ENCODE measurements around the gene PLPP4. TPM values are rescaled to one million over a fixed set of nuclear protein-coding genes. Genes with fewer than 3 reads are reported as not detected.

PLPP4 gene
- total RNA-seq, 1 experiment from 2014 or later = not detected

DNA sequence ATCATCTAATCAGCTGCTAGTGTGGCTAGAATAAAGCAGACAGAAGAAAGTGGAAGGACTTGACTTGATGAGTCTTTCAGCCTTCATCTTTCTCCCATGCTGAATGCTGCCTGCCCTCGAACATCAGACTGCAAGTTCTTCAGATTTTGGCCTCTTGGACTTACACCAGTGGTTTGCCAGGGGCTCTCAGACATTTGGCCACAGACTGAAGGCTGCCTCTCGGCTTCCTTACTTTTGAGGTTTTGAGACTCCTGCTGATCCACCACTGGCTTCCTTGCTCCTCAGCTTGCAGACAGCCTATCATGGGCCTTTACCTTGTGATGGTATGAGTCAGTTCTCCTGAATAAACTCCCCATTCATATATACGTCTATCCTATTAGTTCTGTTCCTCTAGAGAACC, 26.0 kb downstream of the PLPP4 start:
- peaks cover 17% of the 10 kb centered on the region for H3K27me3 Mint-ChIP-seq (ENCODE audit: unreplicated experiment)
- no peak overlapping the region for H3K27ac Mint-ChIP-seq (ENCODE audit: unreplicated experiment)
- H3K9me3 Mint-ChIP-seq (ENCODE audit: low read depth, unreplicated experiment) = peaks cover 3% of the 10 kb centered on the region
- CTCF ChIA-PET = no interaction called here
- H3K36me3 Mint-ChIP-seq (ENCODE audit: insufficient read depth, unreplicated experiment) = no peaks in the 10 kb centered on the region
- TF ChIP-seq, protein P1, sequence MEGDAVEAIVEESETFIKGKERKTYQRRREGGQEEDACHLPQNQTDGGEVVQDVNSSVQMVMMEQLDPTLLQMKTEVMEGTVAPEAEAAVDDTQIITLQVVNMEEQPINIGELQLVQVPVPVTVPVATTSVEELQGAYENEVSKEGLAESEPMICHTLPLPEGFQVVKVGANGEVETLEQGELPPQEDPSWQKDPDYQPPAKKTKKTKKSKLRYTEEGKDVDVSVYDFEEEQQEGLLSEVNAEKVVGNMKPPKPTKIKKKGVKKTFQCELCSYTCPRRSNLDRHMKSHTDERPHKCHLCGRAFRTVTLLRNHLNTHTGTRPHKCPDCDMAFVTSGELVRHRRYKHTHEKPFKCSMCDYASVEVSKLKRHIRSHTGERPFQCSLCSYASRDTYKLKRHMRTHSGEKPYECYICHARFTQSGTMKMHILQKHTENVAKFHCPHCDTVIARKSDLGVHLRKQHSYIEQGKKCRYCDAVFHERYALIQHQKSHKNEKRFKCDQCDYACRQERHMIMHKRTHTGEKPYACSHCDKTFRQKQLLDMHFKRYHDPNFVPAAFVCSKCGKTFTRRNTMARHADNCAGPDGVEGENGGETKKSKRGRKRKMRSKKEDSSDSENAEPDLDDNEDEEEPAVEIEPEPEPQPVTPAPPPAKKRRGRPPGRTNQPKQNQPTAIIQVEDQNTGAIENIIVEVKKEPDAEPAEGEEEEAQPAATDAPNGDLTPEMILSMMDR (IDR thresholded peaks at IDR 0.05; ENCODE audit: unreplicated experiment) = no peak
- intact Hi-C loops (cut with micrococcal nuclease; ENCODE audit: unreplicated experiment) = no loop called here
- no TSS peak for BruUV-seq (replicated peaks)
- no peak overlapping the region for H3K4me3 Mint-ChIP-seq (ENCODE audit: low read depth, unreplicated experiment)
- H3K4me1 Mint-ChIP-seq (ENCODE audit: low read depth, unreplicated experiment) = no peaks in the 10 kb centered on the region
- DNase-seq = no peak

DNA sequence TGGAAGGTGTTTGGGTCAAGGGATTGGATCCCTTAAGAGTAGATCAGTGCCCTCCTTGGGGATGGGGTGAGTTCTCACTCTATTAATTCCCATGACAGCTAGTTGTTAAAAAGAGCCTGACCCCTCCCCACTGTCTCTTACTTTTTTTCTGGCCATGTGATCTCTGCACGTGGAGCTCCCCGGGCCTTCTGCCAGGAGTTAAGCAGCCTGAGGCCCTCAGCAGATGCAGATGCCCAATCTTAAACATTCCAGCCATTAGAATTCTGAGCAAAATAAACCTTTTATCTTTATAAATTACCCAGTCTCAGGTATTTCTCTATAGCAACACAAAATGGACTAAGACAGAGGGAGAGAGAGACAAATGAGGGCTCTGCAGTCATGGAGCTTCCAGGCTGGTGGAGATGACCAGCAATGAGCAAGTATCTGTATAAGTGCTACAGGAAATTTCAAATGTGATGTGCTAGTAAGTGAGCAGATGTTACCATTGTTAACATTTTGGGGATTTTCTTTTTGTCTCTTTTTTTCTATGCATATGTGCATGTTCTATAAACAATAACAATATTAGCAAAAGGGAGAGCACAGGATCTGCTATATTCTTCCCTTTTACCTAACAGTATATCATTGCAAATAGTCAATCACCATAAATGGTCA, 26.7 kb downstream of the PLPP4 start:
- Mint-ChIP-seq H3K27me3 (ENCODE audit: unreplicated experiment) (peaks cover 12% of the 10 kb centered on the region), H3K4me1 (ENCODE audit: low read depth, unreplicated experiment) (no peaks in the 10 kb centered on the region), H3K4me3 (ENCODE audit: low read depth, unreplicated experiment) (no peak overlapping the region), H3K27ac (ENCODE audit: unreplicated experiment) (no peak overlapping the region), H3K36me3 (ENCODE audit: insufficient read depth, unreplicated experiment) (no peaks in the 10 kb centered on the region), H3K9me3 (ENCODE audit: low read depth, unreplicated experiment) (peaks cover 3% of the 10 kb centered on the region)
- CTCF ChIA-PET = no interaction called here
- BruUV-seq (replicated peaks) = no TSS peak
- no peak for DNase-seq
- intact Hi-C loops (cut with micrococcal nuclease; ENCODE audit: unreplicated experiment) = no loop called here
- TF ChIP-seq, protein P1 (IDR thresholded peaks at IDR 0.05; ENCODE audit: unreplicated experiment) = no peak

DNA sequence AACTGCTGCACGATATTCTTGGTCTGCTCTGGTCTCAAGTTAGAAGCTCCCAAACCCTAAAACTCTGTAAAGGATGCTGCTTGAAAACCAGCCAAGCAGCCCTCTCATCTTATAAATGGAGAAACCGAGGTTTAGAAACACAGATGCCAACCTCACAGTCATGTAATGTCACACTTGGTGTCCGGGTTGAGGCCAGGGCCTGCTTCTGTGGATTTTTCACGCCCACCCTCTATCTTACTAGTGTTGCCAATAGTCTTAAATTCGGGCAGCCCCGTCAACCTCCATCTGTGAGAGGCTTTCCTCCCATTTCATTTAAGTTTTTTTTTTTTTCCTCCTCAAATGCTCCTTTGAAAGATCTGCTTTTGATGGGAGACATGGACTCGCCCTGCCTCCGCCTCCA, 28.9 kb downstream of the PLPP4 start:
- CTCF ChIA-PET = no interaction called here
- Mint-ChIP-seq H3K27me3 (ENCODE audit: unreplicated experiment) (no peaks in the 10 kb centered on the region), H3K9me3 (ENCODE audit: low read depth, unreplicated experiment) (peaks cover 3% of the 10 kb centered on the region), H3K27ac (ENCODE audit: unreplicated experiment) (no peak overlapping the region), H3K4me3 (ENCODE audit: low read depth, unreplicated experiment) (no peak overlapping the region), H3K4me1 (ENCODE audit: low read depth, unreplicated experiment) (no peaks in the 10 kb centered on the region), H3K36me3 (ENCODE audit: insufficient read depth, unreplicated experiment) (no peaks in the 10 kb centered on the region)
- intact Hi-C loops (cut with micrococcal nuclease; ENCODE audit: unreplicated experiment) = no loop called here
- BruUV-seq (replicated peaks) = no TSS peak
- no peak for DNase-seq
- TF ChIP-seq, protein P1 (IDR thresholded peaks at IDR 0.05; ENCODE audit: unreplicated experiment) = no peak

DNA sequence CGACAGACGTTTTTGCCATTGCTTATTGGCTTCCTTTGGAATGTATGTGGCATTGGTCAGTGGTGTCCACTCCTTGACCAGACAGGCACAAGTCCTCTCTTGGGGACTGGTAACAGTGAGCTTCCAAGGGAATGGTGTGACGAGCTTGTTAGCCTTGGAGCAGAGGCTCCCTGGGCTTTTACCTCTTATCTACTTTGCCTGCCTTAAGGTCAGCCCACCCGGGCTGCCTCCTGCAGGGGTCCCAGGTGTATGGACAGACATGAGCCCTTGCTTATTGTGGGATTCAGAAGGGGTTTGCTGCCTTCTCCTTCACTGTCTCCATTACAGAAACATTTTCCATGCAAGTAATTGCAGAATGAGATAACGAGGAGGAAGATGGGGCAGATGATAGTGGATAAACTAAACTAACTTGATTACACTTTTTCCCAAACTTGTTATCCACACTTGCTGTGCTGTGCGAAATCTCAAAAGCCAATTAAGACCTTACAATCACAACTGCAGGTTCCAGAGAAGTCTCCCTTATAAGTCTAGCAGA, 29.7 kb downstream of the PLPP4 start:
- CTCF ChIA-PET = no interaction called here
- H3K4me1 Mint-ChIP-seq (ENCODE audit: low read depth, unreplicated experiment) = no peaks in the 10 kb centered on the region
- intact Hi-C loops (cut with micrococcal nuclease; ENCODE audit: unreplicated experiment) = no loop called here
- TF ChIP-seq, protein P1 (IDR thresholded peaks at IDR 0.05; ENCODE audit: unreplicated experiment) = no peak
- no peak overlapping the region for H3K4me3 Mint-ChIP-seq (ENCODE audit: low read depth, unreplicated experiment)
- no TSS peak for BruUV-seq (replicated peaks)
- no peaks in the 10 kb centered on the region for H3K36me3 Mint-ChIP-seq (ENCODE audit: insufficient read depth, unreplicated experiment)
- peaks cover 3% of the 10 kb centered on the region for H3K9me3 Mint-ChIP-seq (ENCODE audit: low read depth, unreplicated experiment)
- H3K27ac Mint-ChIP-seq (ENCODE audit: unreplicated experiment) = no peak overlapping the region
- no peak for DNase-seq
- no peaks in the 10 kb centered on the region for H3K27me3 Mint-ChIP-seq (ENCODE audit: unreplicated experiment)
